NCI-H2171 (cell line): ENCODE results near the gene MARK4.
"Not testable (repeated sequence)": the region's sequence is repeated elsewhere in the genome, so short reads cannot be mapped to it uniquely, and the experiment has no call there.

Experiments
- DNase-seq: peaks from one replicate; lab custom pipeline; 2025; lab: John Stamatoyannopoulos, UW

MARK4 gene

DNA sequence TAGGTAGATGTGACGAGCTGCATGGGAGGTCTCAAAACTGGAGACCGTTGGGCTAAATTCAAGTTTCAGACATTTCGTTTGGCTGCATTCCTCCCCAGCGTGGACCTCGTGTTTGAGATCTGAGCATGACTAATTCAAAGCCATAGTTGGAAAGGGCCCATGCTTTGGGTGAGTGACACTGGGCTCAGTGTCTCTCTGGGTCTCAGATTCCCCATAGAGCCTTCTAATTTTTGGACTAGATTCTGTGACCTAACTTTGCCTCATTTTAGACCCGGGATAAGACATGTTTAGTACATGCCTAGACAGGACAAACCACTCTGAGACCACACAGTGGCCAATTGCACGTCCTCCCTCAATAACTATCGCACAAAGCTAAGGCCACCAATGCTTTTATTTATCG lies 55.0 kb downstream of the MARK4 start:
- no peak for DNase-seq

- peak; percentile 88 for DNase-seq
Measured at GRCh38 chr19:45306518-45307027, 55.5 kb downstream of the MARK4 start.

DNA sequence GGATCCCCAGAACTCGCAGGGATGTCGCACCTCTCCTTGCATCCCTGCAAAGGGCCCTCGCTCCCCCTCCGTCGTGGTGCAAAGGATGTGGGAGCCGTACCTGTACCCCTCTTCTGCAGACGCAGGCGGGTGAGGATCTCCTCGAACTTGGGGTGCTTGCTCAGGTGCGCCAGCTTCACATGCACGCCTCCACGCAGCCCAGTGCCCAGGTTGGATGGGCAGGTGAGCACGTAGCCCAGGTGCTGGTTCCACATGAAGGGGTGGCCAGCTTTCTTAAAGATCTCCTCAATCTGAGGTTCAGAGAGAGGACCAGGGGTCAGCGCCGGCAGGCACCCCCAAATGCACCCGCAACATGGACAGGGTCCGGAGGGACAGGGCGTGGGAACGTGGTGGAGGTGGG lies 56.3 kb downstream of the MARK4 start:
- DNase-seq: no peak

- not testable (repeated sequence) for DNase-seq
Measured at GRCh38 chr19:45309322-45309721, 58.3 kb downstream of the MARK4 start.

DNA sequence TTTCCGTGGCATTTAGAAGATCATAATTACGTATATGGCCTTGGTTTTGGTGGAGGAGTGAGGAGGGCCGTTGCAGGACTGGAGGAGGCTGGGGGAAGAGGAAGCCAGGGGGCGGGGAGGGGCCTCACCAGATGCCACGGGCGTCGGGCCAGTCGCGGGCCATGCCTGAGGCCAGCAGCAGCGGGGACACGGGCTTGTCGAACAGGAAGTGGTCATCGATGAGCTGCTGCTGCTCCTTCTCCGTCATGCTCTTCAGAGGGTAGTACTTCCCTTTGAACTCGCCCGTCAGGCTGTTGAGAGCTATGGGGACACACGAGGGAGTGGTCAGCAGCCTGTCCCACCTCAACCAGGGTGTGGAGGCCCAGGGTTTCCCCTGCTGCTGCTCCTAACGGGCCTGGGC lies 60.5 kb downstream of the MARK4 start:
- no peak for DNase-seq

GRCh38 chr19:45312285-45312684 lies 61.2 kb downstream of the MARK4 start:
- not testable (repeated sequence) for DNase-seq

DNA sequence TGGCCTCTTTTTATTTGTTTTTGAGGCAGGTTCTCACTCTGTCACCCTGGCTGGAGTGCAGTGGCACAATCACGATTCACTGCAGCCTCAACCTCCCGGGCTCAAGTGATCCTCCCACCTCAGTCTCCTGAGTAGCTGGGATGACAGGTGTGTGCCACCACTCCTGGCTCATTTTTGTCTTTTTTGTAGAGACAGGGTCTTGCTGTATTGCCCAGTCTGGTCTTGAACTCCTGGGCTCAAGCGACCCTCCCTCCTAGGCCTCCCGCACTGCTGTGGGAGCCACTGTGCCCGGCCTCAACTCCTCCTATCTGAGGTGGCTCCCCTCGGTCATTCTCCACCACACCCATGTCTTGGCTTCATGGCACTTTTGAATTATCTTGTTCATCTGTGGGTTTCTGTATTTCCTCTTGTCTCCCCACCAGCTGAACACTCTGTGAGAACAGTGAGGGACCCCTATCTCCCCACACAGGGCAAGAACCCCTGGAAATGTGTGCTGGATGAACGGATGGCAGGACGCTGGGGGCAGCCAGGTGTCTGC lies 63.7 kb downstream of the MARK4 start:
- DNase-seq: no peak

GRCh38 chr19:45315304-45315703 lies 64.2 kb downstream of the MARK4 start:
- no peak for DNase-seq

DNA sequence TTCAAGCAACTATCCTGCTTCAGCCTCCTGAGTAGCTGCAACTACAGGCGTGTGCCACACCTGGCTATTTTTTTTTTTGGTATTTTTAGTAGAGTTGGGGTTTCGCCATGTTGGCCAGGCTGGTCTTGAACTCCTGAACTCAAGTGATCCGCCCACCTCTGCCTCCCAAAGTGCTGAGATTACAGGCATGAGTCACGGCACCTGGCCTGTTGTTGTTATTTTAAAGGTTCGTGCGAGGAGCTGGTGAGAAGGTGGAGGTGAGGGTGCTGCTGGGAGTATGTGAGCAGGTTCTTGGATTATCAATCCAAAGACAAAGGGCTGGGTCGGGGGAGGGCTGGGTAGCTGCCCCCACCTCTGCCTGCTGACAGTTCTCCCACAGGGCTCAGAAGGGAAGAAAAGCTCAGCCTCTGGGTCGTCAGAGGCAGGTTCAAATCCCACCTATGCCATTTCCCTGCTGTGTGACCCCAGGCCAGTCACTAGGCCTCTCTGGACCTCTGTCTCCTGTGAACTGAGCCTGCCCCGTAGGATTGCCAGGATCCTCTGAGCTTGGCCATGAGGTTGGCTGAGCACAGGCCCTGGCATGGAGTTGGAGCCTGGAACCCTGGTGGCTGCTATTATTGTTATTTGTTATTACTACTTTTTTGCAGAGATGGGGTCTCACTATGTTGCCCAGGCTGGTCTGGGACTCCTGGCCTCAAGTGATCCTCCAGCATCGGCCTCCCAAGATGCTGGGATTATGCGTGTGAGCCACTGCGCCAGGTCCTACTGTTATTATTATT lies 70.1 kb downstream of the MARK4 start:
- DNase-seq: no peak

GRCh38 chr19:45321848-45322247 lies 70.8 kb downstream of the MARK4 start:
- DNase-seq: no peak

GRCh38 chr19:45322311-45322710 lies 71.2 kb downstream of the MARK4 start:
- peak; percentile 60 for DNase-seq

GRCh38 chr19:45322744-45323281 lies 71.7 kb downstream of the MARK4 start, which contains the start of gene CKM:
Gene CKM (minus strand): TSS chr19:45322875. CDS start chr19:45319713, 3,162 bp downstream.
- DNase-seq: no peak

- DNase-seq: no peak
Measured at GRCh38 chr19:45323671-45324081, 72.6 kb downstream of the MARK4 start.

- no peak for DNase-seq
Measured at GRCh38 chr19:45324349-45324907, 73.4 kb downstream of the MARK4 start.

DNA sequence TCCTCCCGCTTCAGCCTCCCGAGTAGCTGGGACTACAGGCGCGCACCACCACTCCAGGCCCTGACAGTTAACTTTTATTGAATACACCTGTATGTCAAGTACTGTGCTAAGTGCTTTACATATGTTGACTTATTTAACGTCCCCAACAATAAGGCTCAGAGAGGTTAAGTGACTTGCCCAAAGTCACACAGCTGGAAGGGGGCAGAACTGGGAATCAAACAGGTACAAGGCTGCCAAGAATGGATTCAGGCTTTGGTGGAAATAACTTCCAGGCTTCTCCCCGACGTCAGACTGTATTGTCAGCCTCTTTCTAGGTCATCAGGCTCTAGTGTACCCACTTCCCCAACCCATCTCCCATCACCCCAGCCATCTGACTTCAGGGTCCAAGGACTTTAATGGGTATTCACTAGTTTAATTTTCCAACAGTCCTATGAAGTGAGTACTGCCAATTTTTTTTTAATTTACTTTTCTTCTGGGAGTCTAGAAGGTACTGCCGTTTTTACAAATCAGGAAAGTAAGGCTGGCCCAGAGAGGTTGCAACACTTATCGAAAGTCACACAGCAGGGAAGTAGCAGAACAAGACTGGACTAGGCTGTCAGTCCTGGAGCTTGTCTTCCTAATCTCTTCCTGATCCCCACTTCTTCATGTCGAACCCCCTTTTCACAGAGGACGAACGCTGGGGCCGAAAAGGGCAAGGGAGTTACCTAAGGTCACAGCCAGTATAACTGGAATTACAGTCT lies 76.5 kb downstream of the MARK4 start:
- DNase-seq: no peak

GRCh38 chr19:45331411-45331810 lies 80.3 kb downstream of the MARK4 start:
- no peak for DNase-seq

GRCh38 chr19:45333609-45334303 lies 82.7 kb downstream of the MARK4 start:
- DNase-seq: no peak

DNA sequence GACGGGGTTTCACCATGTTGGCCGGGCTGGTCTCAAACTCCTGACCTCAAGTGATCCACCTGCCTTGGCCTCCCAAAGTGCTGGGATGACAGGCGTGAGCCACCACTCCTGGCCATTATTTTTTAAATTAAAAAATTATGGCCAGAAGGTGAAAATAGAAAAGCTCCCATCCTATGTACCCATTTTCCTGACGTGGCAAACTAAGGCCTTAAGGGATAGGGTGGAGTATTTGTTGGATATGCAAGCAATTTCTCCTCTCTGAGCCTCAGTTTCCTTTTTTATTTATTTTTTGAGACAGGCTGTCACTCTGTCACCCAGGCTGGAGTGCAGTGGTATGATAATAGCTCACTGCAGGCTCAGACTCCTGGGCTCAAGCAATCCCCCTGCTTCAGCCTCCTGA lies 83.8 kb downstream of the MARK4 start:
- DNase-seq: not testable (repeated sequence)

GRCh38 chr19:45336696-45337251 lies 85.7 kb downstream of the MARK4 start:
- no peak for DNase-seq

DNA sequence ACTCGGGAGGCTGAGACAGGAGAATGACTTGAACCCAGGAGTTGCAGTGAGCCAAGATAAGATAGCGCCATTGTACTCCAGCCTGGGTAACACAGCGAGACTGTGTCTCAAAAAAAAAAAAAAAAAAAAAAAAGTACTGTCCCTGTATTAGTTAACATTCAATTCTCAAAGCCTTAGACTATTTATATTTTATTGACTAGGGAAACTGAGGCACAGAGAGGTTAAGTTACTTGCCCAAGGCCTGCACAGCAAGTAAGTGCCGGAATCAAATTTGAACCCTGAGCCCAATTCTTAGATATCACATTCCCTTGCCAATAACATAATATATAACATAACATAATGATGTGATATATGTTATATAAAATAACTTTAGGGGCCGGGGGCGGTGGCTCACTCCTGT lies 88.6 kb downstream of the MARK4 start:
- DNase-seq: no peak

DNA sequence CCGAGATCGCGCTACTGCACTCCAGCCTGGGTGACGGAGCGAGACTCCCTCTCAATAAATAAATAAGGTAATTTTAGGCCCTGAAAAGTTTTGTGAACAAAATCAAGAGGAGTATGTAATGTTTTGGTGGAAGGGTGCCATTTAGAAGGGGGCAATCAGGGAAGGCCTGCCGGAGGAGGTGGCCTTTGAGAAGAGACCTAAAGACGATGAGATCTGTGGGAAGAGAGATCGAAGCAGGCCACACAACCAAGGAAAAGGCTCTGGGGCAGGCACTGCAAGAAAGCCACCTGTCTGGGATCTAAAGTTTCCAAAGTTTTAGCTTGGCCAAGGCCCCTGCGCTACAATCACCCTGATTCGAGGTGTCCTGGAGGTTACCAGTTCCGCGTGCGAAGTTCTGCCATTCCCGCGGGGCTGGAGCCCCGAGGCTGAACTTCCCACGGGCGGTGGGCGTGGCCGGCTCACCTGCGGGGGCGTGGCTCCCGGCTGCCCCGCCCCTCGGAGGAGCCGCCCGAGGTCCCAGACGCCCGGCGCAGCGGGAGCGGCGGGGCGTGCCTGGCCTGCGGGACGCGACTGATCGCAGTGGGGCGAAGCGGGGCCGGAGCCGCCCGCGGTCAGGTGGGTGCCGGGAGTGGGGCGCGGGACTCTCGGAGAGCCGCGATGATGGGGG lies 89.3 kb downstream of the MARK4 start, which contains the start of gene KLC3:
KLC3 (plus strand) TSS at position 519 of the 667 bp plus-strand sequence. CDS start 4,792 bp downstream, outside the sequence.
- DNase-seq: peak; percentile 44
